Neural cell (in vitro differentiated cells): ENCODE results near the gene KCNJ6. TPM values are rescaled to one million over a fixed set of nuclear protein-coding genes. Genes with fewer than 3 reads are reported as not detected.

ENCODE experiments used
- H2AFZ ChIP-seq: fragments of 200-600, 300-800 bp; sonication (generic), shearing (Covaris generic); 2 replicates; pipeline ENCODE4 v1.6.0; 2014; ENCODE audit warnings: low read depth, mild to moderate bottlenecking, antibody characterized with exemption, low read length, moderate library complexity
- H3F3A ChIP-seq: fragments of 200-600 bp; shearing (Covaris generic); 2 replicates; pipeline ENCODE4 v1.6.1; 2016; ENCODE audit warnings: mild to moderate bottlenecking, moderate library complexity, mixed read lengths, antibody characterized with exemption, low read length; ENCODE audit not compliant: insufficient read depth, poor library complexity, severe bottlenecking
- H3K27ac ChIP-seq: fragments of 200-600, 300-800 bp; sonication (generic), shearing (Covaris generic); 2 replicates; pipeline ENCODE4 v1.5.1; 2014; ENCODE audit warnings: mild to moderate bottlenecking, low read length, moderate library complexity
- H3K27me3 ChIP-seq: fragments of 300-800, 200-600 bp; sonication (generic), shearing (Covaris generic); 2 replicates; pipeline ENCODE4 v1.6.0; 2014; ENCODE audit warnings: mild to moderate bottlenecking, low read depth, low read length, moderate library complexity; ENCODE audit not compliant: insufficient read depth
- H3K36me3 ChIP-seq: fragments of 300-800, 200-600 bp; sonication (generic), shearing (Covaris generic); 2 replicates; pipeline ENCODE4 v1.5.1; 2014; ENCODE audit warnings: mild to moderate bottlenecking, antibody characterized with exemption, low read length, moderate library complexity; ENCODE audit not compliant: insufficient read depth
- H3K4me2 ChIP-seq: fragments of 300-800, 200-600 bp; sonication (generic), shearing (Covaris generic); 2 replicates; pipeline ENCODE4 v1.6.0; 2014; ENCODE audit warnings: mild to moderate bottlenecking, low read length
- H3K4me3 ChIP-seq: fragments of 300-800, 200-600 bp; sonication (generic), shearing (Covaris generic); 2 replicates; pipeline ENCODE4 v1.5.1; 2014; ENCODE audit warnings: mild to moderate bottlenecking, low read length, moderate library complexity
- H3K79me2 ChIP-seq: fragments of 200-600 bp; shearing (Covaris generic); replicated peaks from 2 replicates; pipeline ENCODE4 v1.6.0; 2014; ENCODE audit warnings: mild to moderate bottlenecking, low read length, moderate library complexity; ENCODE audit not compliant: insufficient read depth
- H3K9ac ChIP-seq: fragments of 300-800, 200-600 bp; sonication (generic), shearing (Covaris generic); 2 replicates; pipeline ENCODE4 v1.6.1; 2016; ENCODE audit warnings: mild to moderate bottlenecking, low read length, mixed read lengths
- H3K9me2 ChIP-seq: fragments of 200-600 bp; shearing (Covaris generic); 2 replicates; pipeline ENCODE4 v1.6.1; 2016; ENCODE audit warnings: mild to moderate bottlenecking, low read length, mixed read lengths; ENCODE audit not compliant: insufficient read depth
- H3K9me3 ChIP-seq: fragments of 200-600, 300-800 bp; sonication (generic), shearing (Covaris generic); 2 replicates; pipeline ENCODE4 v1.6.1; 2016; ENCODE audit warnings: mild to moderate bottlenecking, mixed run types, low read length, moderate library complexity, mixed read lengths
- H4K20me1 ChIP-seq: fragments of 200-600 bp; shearing (Covaris generic); 2 replicates; pipeline ENCODE4 v1.6.1; 2016; ENCODE audit warnings: mild to moderate bottlenecking, mixed run types; ENCODE audit not compliant: insufficient read depth
- CTCF ChIP-seq: fragments of 450-650 bp; IDR thresholded peaks from 2 replicates; pipeline ENCODE4 v1.5.1; 2014; ENCODE audit warnings: antibody characterized with exemption, mild to moderate bottlenecking, moderate library complexity; ENCODE audit not compliant: poor library complexity, severe bottlenecking
- EP300 ChIP-seq: fragments of 450-650 bp; conservative IDR thresholded peaks from 2 replicates; pipeline ENCODE4 v1.6.1; 2014; ENCODE audit warnings: antibody characterized with exemption, mild to moderate bottlenecking, moderate library complexity; ENCODE audit not compliant: poor library complexity, severe bottlenecking
- EZH2 ChIP-seq: fragments of 200-600, 300-800 bp; shearing (Covaris generic), sonication (generic); IDR thresholded peaks from 2 replicates; pipeline ENCODE4 v1.6.1; 2014; ENCODE audit warnings: antibody characterized with exemption, low read length, borderline replicate concordance, mild to moderate bottlenecking; ENCODE audit not compliant: insufficient read depth, poor library complexity, severe bottlenecking
- MXI1 ChIP-seq: fragments of 450-650 bp; conservative IDR thresholded peaks from 2 replicates; pipeline ENCODE4 v1.6.1; 2014; ENCODE audit warnings: antibody characterized with exemption, mild to moderate bottlenecking; ENCODE audit not compliant: poor library complexity, severe bottlenecking
- POLR2AphosphoS5 ChIP-seq: IDR thresholded peaks from 2 replicates; pipeline ENCODE4 v1.6.1; 2012
- RAD21 ChIP-seq: fragments of 450-650 bp; conservative IDR thresholded peaks from 2 replicates; pipeline ENCODE4 v1.6.1; 2014; ENCODE audit warnings: antibody characterized with exemption, mild to moderate bottlenecking, moderate library complexity
- REST ChIP-seq: IDR thresholded peaks from 2 replicates; pipeline ENCODE4 v1.6.1; 2012; ENCODE audit warnings: borderline replicate concordance
- SMC3 ChIP-seq: fragments of 450-650 bp; conservative IDR thresholded peaks from 2 replicates; pipeline ENCODE4 v1.6.1; 2014; ENCODE audit warnings: antibody characterized with exemption, mild to moderate bottlenecking, moderate library complexity; ENCODE audit not compliant: poor library complexity
- TAF1 ChIP-seq: IDR thresholded peaks from 2 replicates; pipeline ENCODE4 v1.6.1; 2012; ENCODE audit warnings: low read depth
- polyA plus RNA-seq: library from polyadenylated mRNA; depleted of rRNA; stranded (reverse); fragments of >200 nt; gene quantifications from 2 replicates; pipeline ENCODE4 v1.2.3, GENCODE V29; 2014

Gene KCNJ6
- polyA plus RNA-seq, 1 donor from 2014 or later: 1.7 TPM

GRCh38 chr21:37749132-37749531 is 167.1 kb downstream of the KCNJ6 start:
- Histone ChIP-seq H3K9me3 (no peaks in the 10 kb centered on the region), H3K9me2 (no peaks in the 10 kb centered on the region), H3K36me3 (no peaks in the 10 kb centered on the region), H3K27me3 (no peaks in the 10 kb centered on the region), H3K9ac (no peak overlapping the region), H3K79me2 (no peaks in the 10 kb centered on the region), H3F3A (no peaks in the 10 kb centered on the region), H3K4me2 (no peak overlapping the region), H3K27ac (no peak overlapping the region), H4K20me1 (no peaks in the 10 kb centered on the region), H3K4me3 (no peak overlapping the region), H2AFZ (no peak overlapping the region)
- TF ChIP-seq CTCF (no peak), MXI1 (no peak), EP300 (no peak), EZH2 (no peak), POLR2AphosphoS5 (no peak)

- Histone ChIP-seq H2AFZ (no peak overlapping the region), H3K9me3 (no peaks in the 10 kb centered on the region), H3K36me3 (no peaks in the 10 kb centered on the region), H3K4me2 (no peak overlapping the region), H3K9ac (no peak overlapping the region), H3K79me2 (no peaks in the 10 kb centered on the region), H3F3A (no peaks in the 10 kb centered on the region), H4K20me1 (no peaks in the 10 kb centered on the region), H3K27ac (no peak overlapping the region), H3K4me3 (no peak overlapping the region), H3K9me2 (no peaks in the 10 kb centered on the region), H3K27me3 (no peaks in the 10 kb centered on the region)
- TF ChIP-seq POLR2AphosphoS5 (no peak), RAD21 (no peak), CTCF (no peak), REST (no peak), EZH2 (no peak), EP300 (no peak), TAF1 (no peak), SMC3 (no peak), MXI1 (no peak)
Measured at GRCh38 chr21:37748351-37748750, 167.9 kb downstream of the KCNJ6 start.
